IPS-20b (cell line): ENCODE data around the gene KCTD2.
"Not testable (repeated sequence)": the region's sequence is repeated elsewhere in the genome, so short reads cannot be mapped to it uniquely, and the experiment has no call there.

Experiments used
- H3K27ac ChIP-seq: one replicate; pipeline ENCODE4 v1.5.1; 2013; ENCODE audit warnings: low read length
- H3K27me3 ChIP-seq: 2 replicates; pipeline ENCODE4 v1.6.1; 2013; ENCODE audit warnings: mild to moderate bottlenecking, low read length, inconsistent platforms; ENCODE audit not compliant: insufficient read depth
- H3K36me3 ChIP-seq: 2 replicates; pipeline ENCODE4 v1.6.1; 2013; ENCODE audit warnings: low read depth, mild to moderate bottlenecking, inconsistent platforms, low read length, moderate library complexity; ENCODE audit not compliant: insufficient read depth
- H3K4me1 ChIP-seq: 2 replicates; pipeline ENCODE4 v1.6.1; 2013; ENCODE audit warnings: mild to moderate bottlenecking, control low read depth, inconsistent platforms, low read length, moderate library complexity; ENCODE audit not compliant: insufficient read depth
- H3K4me3 ChIP-seq: 2 replicates; pipeline ENCODE4 v1.5.1; 2013; ENCODE audit warnings: mild to moderate bottlenecking, low read length, inconsistent platforms
- H3K9ac ChIP-seq: 2 replicates; pipeline ENCODE4 v1.6.1; 2013; ENCODE audit warnings: low read depth, mild to moderate bottlenecking, inconsistent platforms, low read length, moderate library complexity
- H3K9me3 ChIP-seq: 2 replicates; pipeline ENCODE4 v1.6.1; 2013; ENCODE audit warnings: mild to moderate bottlenecking, low read depth, low read length, inconsistent platforms; ENCODE audit not compliant: insufficient read depth

Gene KCTD2

DNA sequence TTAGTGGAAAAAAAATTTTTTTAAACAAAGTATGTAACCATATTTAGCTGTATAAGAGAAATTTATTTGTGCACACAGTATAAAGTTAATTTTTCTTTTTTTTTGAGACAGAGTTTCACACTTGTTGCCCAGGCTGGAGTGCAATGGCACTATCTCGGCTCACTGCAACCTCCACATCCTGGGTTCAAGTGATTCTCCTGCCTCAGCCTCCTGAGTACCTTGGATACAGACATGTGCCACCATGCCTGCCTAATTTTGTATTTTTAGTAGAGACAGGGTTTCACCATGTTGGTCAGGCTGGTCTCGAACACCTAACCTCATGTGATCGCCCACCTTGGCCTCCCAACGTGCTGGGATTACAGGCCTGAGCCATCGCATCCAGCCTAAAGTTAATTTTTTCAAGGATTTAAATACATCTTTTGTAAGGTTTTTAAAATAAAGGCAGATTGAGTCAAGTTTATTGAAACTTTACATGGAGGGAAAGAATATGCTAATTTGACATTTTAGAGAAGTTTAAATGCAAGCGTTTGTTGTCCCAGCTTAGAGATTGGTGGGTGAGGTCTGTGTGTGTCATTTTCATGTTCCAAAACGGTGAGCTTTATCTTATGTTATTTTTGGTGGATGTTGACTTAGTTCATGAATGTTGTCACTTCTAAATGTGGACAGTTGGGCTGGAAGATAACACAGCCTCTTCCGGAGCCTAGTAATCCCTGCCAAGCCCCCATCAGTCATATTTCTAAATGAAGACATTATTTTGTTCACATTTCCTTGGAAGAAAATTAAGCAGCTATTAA, 24.6 kb downstream of the KCTD2 start:
- H3K4me3 ChIP-seq, H3K27ac ChIP-seq, H3K9ac ChIP-seq: not testable (repeated sequence)

DNA sequence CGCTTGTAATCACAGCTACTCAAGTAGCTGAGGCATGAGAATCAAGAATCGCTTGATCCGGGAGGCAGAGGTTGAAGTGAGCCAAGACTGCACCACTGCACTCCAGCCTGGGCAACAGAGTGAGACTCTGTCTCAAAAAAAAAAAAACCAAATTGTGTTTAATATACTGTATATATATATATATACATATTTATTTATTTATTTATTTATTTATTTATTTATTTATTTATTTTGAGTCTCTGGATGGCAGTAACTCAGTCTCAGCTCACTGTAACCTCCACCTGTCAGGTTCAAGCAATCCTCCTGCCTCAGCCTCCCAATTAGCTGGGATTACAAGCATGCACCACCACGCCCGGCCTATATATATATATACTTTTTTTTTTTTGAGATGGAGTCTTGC, 25.9 kb downstream of the KCTD2 start:
- not testable (repeated sequence) for H3K9me3 ChIP-seq, H3K27me3 ChIP-seq, H3K9ac ChIP-seq, H3K27ac ChIP-seq, H3K4me1 ChIP-seq, H3K4me3 ChIP-seq, H3K36me3 ChIP-seq

More for the DNA sequence above, 24.6 kb downstream of the KCTD2 start:
- H3K27me3 ChIP-seq, H3K4me1 ChIP-seq, H3K36me3 ChIP-seq, H3K9me3 ChIP-seq: not testable (repeated sequence)

DNA sequence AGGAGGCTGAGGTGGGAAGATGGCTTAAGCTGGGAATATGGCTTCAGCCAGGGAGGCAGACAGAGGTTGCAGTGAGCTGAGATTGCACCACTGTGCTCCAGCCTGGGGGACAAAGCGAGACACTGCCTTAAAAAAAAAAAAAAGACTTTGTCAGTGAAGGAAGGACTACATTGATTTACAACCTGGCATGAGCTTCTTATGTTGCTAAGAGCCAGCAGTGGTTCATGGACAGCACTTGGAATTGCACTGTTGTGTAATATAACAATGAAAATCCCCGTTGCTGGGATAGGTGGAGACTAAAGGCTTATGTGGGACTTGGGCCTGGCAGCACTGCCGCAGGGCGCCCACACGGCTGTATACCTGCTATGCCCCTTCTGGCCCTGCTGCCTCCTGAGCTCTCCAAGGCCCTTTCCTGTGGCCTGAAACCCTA, 26.6 kb downstream of the KCTD2 start:
- H3K27me3 ChIP-seq = no peaks in the 10 kb centered on the region
- no peaks in the 10 kb centered on the region for H3K9me3 ChIP-seq
- H3K4me3 ChIP-seq = no peak overlapping the region
- H3K9ac ChIP-seq = no peak overlapping the region
- H3K36me3 ChIP-seq = no peaks in the 10 kb centered on the region
- H3K27ac ChIP-seq = no peak overlapping the region
- peaks cover 9% of the 10 kb centered on the region; the same call in 1 of the 2 replicates for H3K4me1 ChIP-seq

DNA sequence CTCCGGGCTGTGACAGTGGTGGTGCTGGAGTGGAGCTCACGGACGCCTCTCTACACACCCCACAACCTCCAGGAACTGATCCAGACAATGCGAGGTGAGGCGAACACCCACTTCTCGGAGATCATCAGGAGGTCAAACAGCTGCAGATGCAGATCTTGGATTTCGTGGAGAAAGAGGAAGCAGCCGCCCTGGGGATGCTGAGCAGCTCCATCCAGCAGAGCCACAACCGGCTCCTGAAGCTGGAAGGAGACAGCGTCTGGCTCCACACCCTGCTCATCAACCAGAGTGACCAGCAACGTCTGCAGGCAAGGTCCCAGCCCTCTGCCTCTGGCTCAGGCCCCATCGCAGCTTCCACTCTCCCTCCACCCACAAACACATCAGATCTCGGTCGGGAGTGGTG, 27.5 kb downstream of the KCTD2 start:
- no peaks in the 10 kb centered on the region for H3K27me3 ChIP-seq
- H3K27ac ChIP-seq = no peak overlapping the region
- no peaks in the 10 kb centered on the region for H3K36me3 ChIP-seq
- H3K9me3 ChIP-seq = no peaks in the 10 kb centered on the region
- H3K4me1 ChIP-seq = peaks cover 12% of the 10 kb centered on the region; the same call in 1 of the 2 replicates
- H3K9ac ChIP-seq = no peak overlapping the region
- no peak overlapping the region for H3K4me3 ChIP-seq

DNA sequence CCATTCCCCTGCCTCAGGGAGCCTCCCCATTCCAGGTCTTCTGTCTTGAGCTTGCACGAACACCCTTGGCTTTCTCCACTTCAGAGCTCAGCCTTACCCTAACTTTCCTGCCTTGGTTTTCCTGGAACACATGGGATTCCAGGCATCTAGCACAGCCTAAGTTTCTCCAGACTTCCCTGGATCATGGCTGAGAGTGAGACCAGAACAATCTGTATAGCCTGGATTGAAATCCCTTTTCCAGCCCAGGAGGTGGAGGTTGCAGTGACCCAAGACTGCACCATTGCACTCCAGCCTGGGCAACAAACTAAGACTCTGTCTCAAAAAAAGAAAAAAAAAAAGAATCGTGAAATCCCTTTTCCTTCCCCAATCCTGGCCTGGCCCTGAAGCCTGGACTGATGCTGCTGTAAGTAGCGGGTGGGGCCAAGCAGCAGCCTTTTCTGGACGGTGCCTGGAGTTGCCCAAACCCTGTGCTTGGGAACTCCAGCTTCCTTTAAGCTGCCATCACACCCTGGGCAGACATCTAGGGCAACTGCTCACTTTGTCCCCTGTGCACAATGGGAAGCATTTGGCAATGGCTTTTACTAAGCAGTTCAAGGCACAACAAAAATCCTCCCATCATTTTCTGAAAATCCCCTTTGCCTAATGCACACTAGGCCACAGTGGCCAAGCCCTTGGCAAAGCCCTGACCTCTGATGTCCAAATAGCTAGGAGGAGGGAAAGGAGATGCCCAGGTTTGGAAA, 28.7 kb downstream of the KCTD2 start:
- Histone ChIP-seq H3K4me1 (peaks cover 12% of the 10 kb centered on the region; the same call in 1 of the 2 replicates), H3K9ac (no peak overlapping the region), H3K9me3 (no peaks in the 10 kb centered on the region), H3K27ac (no peak overlapping the region), H3K27me3 (no peaks in the 10 kb centered on the region), H3K36me3 (no peaks in the 10 kb centered on the region), H3K4me3 (no peak overlapping the region)

DNA sequence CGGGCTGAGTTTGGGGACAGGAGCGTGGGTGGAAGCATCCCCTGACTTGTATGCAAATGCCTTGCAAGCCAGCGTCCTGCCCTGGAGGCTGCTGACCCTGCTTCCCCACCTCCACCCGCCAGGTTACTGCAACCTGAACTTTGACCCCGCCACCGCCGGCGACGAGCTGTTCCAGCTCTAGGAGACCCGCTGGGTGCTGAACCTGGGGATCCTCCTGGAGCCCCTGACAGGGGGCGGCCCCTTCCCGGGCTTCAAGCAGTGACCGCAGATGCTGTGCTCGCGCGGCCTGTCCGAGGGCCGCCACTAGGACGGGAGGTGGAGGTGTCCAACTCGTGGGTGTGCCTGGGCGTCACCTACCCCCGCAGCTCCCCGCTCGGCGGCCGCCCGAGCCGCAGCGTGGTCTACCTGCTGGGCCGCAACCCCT, 30.1 kb downstream of the KCTD2 start:
- peaks cover 12% of the 10 kb centered on the region; the same call in 1 of the 2 replicates for H3K4me1 ChIP-seq
- no peaks in the 10 kb centered on the region for H3K9me3 ChIP-seq
- H3K27me3 ChIP-seq = no peaks in the 10 kb centered on the region
- H3K36me3 ChIP-seq = no peaks in the 10 kb centered on the region
- no peak overlapping the region for H3K9ac ChIP-seq
- no peak overlapping the region for H3K4me3 ChIP-seq
- no peak overlapping the region for H3K27ac ChIP-seq

DNA sequence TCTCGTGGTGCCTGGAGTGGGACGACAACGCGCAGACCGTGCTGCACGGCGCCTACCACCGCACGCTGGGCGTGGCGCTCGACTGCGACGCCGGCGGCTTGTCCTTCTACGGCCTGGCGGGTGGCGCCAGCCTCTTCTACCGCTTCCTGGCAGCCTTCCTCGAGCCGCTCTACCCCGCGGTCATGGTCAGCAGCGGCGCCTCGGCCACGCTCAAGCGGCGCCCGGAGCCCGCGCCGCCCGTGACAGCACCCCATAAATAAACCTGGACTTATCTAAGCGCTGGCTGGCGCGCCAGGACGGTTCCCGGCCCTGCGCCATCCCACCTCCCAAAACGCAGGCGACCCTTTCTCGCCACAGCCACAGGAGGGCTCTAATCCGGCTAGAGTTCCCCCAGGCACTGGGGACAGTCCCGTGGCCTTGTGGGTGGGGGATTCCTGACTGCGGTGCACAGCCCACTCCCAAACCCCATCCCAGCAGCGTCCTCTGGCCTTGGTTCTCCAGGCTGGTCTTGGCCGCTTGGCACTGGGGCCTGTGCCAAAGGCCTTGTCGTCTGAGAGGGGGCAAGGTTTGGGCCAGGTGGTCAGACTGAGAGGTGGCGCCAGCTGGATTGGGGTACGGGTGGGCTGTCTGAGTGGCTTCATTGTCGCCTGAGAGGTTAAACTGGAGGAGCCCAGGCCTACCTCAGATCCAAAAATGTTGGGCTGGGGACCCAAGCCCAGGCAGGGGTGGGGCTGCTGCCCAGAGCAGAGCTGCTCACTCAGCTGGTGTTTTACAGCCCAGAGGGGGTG, 30.7 kb downstream of the KCTD2 start:
- H3K27me3 ChIP-seq = no peaks in the 10 kb centered on the region
- peaks cover 15% of the 10 kb centered on the region; the same call in 1 of the 2 replicates for H3K4me1 ChIP-seq
- no peaks in the 10 kb centered on the region for H3K36me3 ChIP-seq
- H3K4me3 ChIP-seq = no peak overlapping the region
- H3K27ac ChIP-seq = no peak overlapping the region
- no peaks in the 10 kb centered on the region for H3K9me3 ChIP-seq
- H3K9ac ChIP-seq = no peak overlapping the region

DNA sequence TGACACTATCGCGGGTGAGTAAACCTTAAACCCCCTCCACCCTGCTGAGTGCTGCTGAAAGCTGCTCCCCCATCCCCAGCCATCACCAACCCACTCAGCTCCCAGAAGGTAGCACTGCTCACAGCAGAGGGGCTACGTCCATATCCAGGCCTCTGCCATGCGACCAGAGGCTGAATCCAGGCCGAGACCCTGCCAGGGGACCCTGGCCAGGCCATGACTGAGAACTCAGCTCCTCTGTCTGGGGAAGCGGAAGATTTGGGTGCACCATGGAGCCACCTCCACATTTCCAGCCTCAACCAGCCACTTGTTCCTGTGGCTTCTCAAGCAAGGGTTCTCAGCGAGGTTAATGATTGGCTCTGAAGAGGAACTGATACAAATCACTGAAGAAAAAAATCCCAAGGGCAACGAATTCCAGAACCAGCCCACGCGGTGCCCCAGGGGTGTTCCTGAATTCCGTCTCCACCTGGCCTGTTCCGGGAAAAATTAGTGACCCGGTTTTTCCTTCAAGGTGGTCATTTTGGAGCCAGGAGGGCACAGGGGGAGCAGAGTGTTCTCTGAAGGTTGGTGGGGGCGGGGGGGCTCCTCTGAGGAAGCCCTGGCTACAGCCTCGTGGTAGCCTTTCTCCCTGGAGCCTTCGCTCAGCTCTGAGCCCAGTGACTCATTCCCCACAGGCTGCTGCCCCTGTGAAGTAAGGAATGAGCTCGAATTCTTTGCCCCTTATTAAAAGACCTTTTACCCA, 31.4 kb downstream of the KCTD2 start:
- Histone ChIP-seq H3K27me3 (no peaks in the 10 kb centered on the region), H3K36me3 (no peaks in the 10 kb centered on the region), H3K9ac (peak overlapping the region; percentile 37; the same call in 1 of the 2 replicates), H3K27ac (no peak overlapping the region), H3K4me3 (no peak overlapping the region), H3K4me1 (peaks cover 16% of the 10 kb centered on the region; the same call in 1 of the 2 replicates), H3K9me3 (no peaks in the 10 kb centered on the region)

DNA sequence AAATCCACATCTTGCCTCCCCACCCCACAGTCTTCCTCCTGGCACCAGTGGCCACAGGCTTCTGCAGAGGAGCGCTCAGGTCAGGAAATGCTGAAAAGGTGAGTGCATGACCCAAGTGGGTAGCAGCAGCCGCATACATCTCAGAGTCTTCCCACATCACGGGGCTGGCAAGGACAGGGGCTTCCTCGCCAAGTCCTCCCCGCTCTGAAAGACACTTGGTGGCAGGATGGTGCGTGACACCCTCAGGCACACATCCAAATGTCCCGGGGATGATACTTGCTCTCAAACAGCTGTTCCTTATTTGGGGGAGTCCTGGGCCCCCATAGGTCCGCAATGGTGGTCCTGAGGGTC, 32.0 kb downstream of the KCTD2 start:
- H3K27me3 ChIP-seq = no peaks in the 10 kb centered on the region
- peak overlapping the region; percentile 37; the same call in 1 of the 2 replicates for H3K9ac ChIP-seq
- no peaks in the 10 kb centered on the region for H3K9me3 ChIP-seq
- H3K4me1 ChIP-seq = peaks cover 16% of the 10 kb centered on the region; the same call in 1 of the 2 replicates
- no peaks in the 10 kb centered on the region for H3K36me3 ChIP-seq
- no peak overlapping the region for H3K27ac ChIP-seq
- H3K4me3 ChIP-seq = no peak overlapping the region

DNA sequence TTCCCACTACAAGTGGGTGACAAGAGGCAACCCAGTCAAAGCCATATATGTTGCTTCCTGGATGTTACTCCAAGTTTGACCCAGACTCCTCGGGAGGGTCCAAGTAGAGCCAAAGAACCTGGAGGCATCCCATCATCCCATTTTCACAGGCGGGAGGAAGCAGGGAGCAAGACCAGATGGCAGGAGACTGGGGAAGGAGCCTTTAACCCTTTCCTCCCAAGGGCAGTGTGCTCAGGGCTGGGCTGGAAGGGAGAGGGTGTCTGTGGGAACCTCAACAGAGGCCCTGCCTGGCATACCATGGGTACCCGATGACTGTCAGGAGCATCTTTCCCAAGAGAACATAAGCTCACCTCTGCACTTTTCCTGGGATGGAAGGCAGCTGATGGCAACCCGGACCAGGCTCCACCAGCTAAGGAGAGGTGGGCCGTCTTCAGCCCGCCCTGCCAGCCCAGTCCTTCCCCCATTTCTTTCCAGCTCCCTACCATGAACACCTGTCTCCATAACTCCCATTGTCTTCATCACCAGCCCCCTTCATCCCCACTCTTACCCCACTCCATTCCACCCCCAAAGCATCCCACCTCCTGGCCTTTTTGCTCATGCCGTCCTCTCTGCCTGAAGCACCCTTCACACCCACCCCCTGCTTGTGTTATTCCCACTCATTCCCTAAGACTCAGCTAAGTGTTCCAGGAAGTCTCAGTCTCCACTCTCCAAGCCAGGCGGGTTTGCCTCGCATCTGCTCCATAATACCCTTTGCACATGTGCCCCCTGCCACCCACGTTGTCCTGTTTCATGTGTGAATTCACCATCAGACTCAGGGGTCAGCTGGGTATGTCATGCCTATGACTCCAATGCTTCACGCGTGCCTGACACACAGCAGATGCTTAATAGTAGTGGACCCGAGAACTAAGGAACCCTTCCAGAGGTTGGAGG, 34.9 kb downstream of the KCTD2 start:
- no peaks in the 10 kb centered on the region for H3K36me3 ChIP-seq
- H3K9ac ChIP-seq = no peak overlapping the region
- H3K9me3 ChIP-seq = no peaks in the 10 kb centered on the region
- no peak overlapping the region for H3K4me3 ChIP-seq
- no peaks in the 10 kb centered on the region for H3K27me3 ChIP-seq
- H3K4me1 ChIP-seq = peaks cover 18% of the 10 kb centered on the region; the same call in 1 of the 2 replicates
- H3K27ac ChIP-seq = no peak overlapping the region
